Stimulated activated CD8-positive, alpha-beta memory T cell treated with anti-CD3 and anti-CD28 coated beads, Interleukin-4, amount 100 ng/mL, for 4 hours (primary cell): Measurements from ENCODE around the gene TCFL5.

Experiments
- DNase-seq, 2 donors: peaks; one replicate each; pipeline ENCODE4 v3.0.0-alpha.2; 2020; ENCODE audit warnings: low read depth in 2 of 2, low spot score in 1 of 2

The TCFL5 gene

GRCh38 chr20:62812907-62813200 is 48.8 kb downstream of the TCFL5 start:
- no peak for DNase-seq

GRCh38 chr20:62812181-62812906 is 49.3 kb downstream of the TCFL5 start:
- DNase-seq = no peak

- DNase-seq = no peak
Measured at GRCh38 chr20:62811720-62812119, 49.9 kb downstream of the TCFL5 start.

GRCh38 chr20:62811320-62811719 is 50.3 kb downstream of the TCFL5 start:
- DNase-seq = no peak

GRCh38 chr20:62809530-62810428 is 51.8 kb downstream of the TCFL5 start:
- DNase-seq = no peak

GRCh38 chr20:62808211-62808865 is 53.3 kb downstream of the TCFL5 start:
- DNase-seq = peak; percentile 49 to 57

- DNase-seq = no peak
Measured at GRCh38 chr20:62807444-62808210, 54.0 kb downstream of the TCFL5 start.

- no peak for DNase-seq
Measured at GRCh38 chr20:62806383-62807050, 55.1 kb downstream of the TCFL5 start.

- DNase-seq = no peak
Measured at GRCh38 chr20:62805711-62806382, 55.8 kb downstream of the TCFL5 start.

GRCh38 chr20:62805155-62805710 is 56.4 kb downstream of the TCFL5 start:
- DNase-seq = no peak

- peak; percentile 54 to 56 for DNase-seq
Measured at GRCh38 chr20:62804627-62805154, 56.9 kb downstream of the TCFL5 start, which contains the start of gene OGFR. OGFR (plus strand) TSS chr20:62804835; CDS start chr20:62804860, 25 bp downstream.

- no peak for DNase-seq
Measured at GRCh38 chr20:62804021-62804626, 57.5 kb downstream of the TCFL5 start.

GRCh38 chr20:62802026-62802712 is 59.5 kb downstream of the TCFL5 start:
- DNase-seq = no peak

GRCh38 chr20:62801284-62802010 is 60.2 kb downstream of the TCFL5 start:
- DNase-seq = no peak

- DNase-seq = no peak
Measured at GRCh38 chr20:62800314-62801259, 61.0 kb downstream of the TCFL5 start.

GRCh38 chr20:62799873-62800272 is 61.7 kb downstream of the TCFL5 start:
- no peak for DNase-seq

- DNase-seq = no peak
Measured at GRCh38 chr20:62799459-62799858, 62.2 kb downstream of the TCFL5 start.
